22Rv1 (cell line): ENCODE measurements around the gene INSYN2A.

ENCODE experiments used
- H3K27ac ChIP-seq: fragments of 450-650 bp; 2 replicates; pipeline ENCODE4 v1.5.1; 2017
- CTCF ChIP-seq: fragments of 450-650 bp; IDR thresholded peaks from 2 replicates; pipeline ENCODE4 v1.5.1; 2017; ENCODE audit warnings: mild to moderate bottlenecking
- ZFX ChIP-seq: fragments of 450-650 bp; IDR thresholded peaks from 2 replicates; pipeline ENCODE4 v1.6.1; 2017; ENCODE audit warnings: antibody characterized with exemption, borderline replicate concordance

The INSYN2A gene

GRCh38 chr10:127157089-127157488, 39.3 kb downstream of the INSYN2A start:
- TF ChIP-seq CTCF (no peak), ZFX (no peak)
- peak overlapping the region; percentile 6; the same call in 1 of the 2 replicates for H3K27ac ChIP-seq

- no peak for TF ChIP-seq ZFX
- no peak for TF ChIP-seq CTCF
- H3K27ac ChIP-seq = no peak overlapping the region
These were observed 41.4 kb downstream of the INSYN2A start for GRCh38 chr10:127154831-127155620.

- H3K27ac ChIP-seq = no peak overlapping the region
- TF ChIP-seq ZFX (no peak), CTCF (no peak)
These were observed 43.2 kb downstream of the INSYN2A start for GRCh38 chr10:127153181-127153580.

GRCh38 chr10:127151981-127152699, 44.3 kb downstream of the INSYN2A start:
- H3K27ac ChIP-seq = no peak overlapping the region
- TF ChIP-seq ZFX (no peak), CTCF (no peak)

- no peak overlapping the region for H3K27ac ChIP-seq
- no peak for TF ChIP-seq CTCF
- no peak for TF ChIP-seq ZFX
These were observed 44.9 kb downstream of the INSYN2A start for GRCh38 chr10:127151541-127151940.

- TF ChIP-seq CTCF (no peak), ZFX (no peak)
- no peak overlapping the region for H3K27ac ChIP-seq
These were observed 46.3 kb downstream of the INSYN2A start for GRCh38 chr10:127150136-127150535.
